ENCODE results near the gene ARCN1. TPM values are rescaled to one million over a fixed set of nuclear protein-coding genes. Genes with fewer than 3 reads are reported as not detected.

The ARCN1 gene
- total RNA-seq, 1 experiment from 2014 or later, result 83.8 TPM

- Mint-ChIP-seq H3K27ac (ENCODE audit: unreplicated experiment) (no peak overlapping the region), H3K9me3 (ENCODE audit: low read depth, unreplicated experiment) (no peaks in the 10 kb centered on the region), H3K4me1 (ENCODE audit: low read depth, unreplicated experiment) (peaks cover 6% of the 10 kb centered on the region), H3K4me3 (ENCODE audit: low read depth, unreplicated experiment) (no peak overlapping the region), H3K36me3 (ENCODE audit: insufficient read depth, unreplicated experiment) (peaks cover 26% of the 10 kb centered on the region), H3K27me3 (ENCODE audit: unreplicated experiment) (no peaks in the 10 kb centered on the region)
- TF ChIP-seq CTCF (IDR thresholded peaks at IDR 0.05; ENCODE audit: unreplicated experiment), result no peak
- no TSS peak for BruUV-seq (replicated peaks)
- intact Hi-C loops (cut with micrococcal nuclease; ENCODE audit: unreplicated experiment), result no loop called here
- CTCF ChIA-PET, result no interaction called here
- DNase-seq, result no peak
Measured at GRCh38 chr11:118628432-118628831, 56.2 kb downstream of the ARCN1 start.

GRCh38 chr11:118628861-118629549, 56.8 kb downstream of the ARCN1 start:
- no peaks in the 10 kb centered on the region for H3K27me3 Mint-ChIP-seq (ENCODE audit: unreplicated experiment)
- CTCF ChIA-PET, result no interaction called here

GRCh38 chr11:118629761-118630661, 57.8 kb downstream of the ARCN1 start:
- Mint-ChIP-seq H3K4me3 (ENCODE audit: low read depth, unreplicated experiment) (no peak overlapping the region), H3K27ac (ENCODE audit: unreplicated experiment) (no peak overlapping the region), H3K27me3 (ENCODE audit: unreplicated experiment) (no peaks in the 10 kb centered on the region), H3K4me1 (ENCODE audit: low read depth, unreplicated experiment) (no peaks in the 10 kb centered on the region), H3K9me3 (ENCODE audit: low read depth, unreplicated experiment) (no peaks in the 10 kb centered on the region), H3K36me3 (ENCODE audit: insufficient read depth, unreplicated experiment) (peaks cover 29% of the 10 kb centered on the region)
- BruUV-seq (replicated peaks), result no TSS peak
- intact Hi-C loops (cut with micrococcal nuclease; ENCODE audit: unreplicated experiment), result no loop called here
- no peak for TF ChIP-seq CTCF (IDR thresholded peaks at IDR 0.05; ENCODE audit: unreplicated experiment)
- DNase-seq, result no peak
- CTCF ChIA-PET, result no interaction called here

More at GRCh38 chr11:118628861-118629549, 56.8 kb downstream of the ARCN1 start:
- no peak overlapping the region for H3K4me3 Mint-ChIP-seq (ENCODE audit: low read depth, unreplicated experiment)
- intact Hi-C loops (cut with micrococcal nuclease; ENCODE audit: unreplicated experiment), result no loop called here
- H3K36me3 Mint-ChIP-seq (ENCODE audit: insufficient read depth, unreplicated experiment), result peaks cover 22% of the 10 kb centered on the region
- no peaks in the 10 kb centered on the region for H3K9me3 Mint-ChIP-seq (ENCODE audit: low read depth, unreplicated experiment)
- H3K27ac Mint-ChIP-seq (ENCODE audit: unreplicated experiment), result no peak overlapping the region
- no peak for DNase-seq
- no TSS peak for BruUV-seq (replicated peaks)
- no peak for TF ChIP-seq CTCF (IDR thresholded peaks at IDR 0.05; ENCODE audit: unreplicated experiment)
- H3K4me1 Mint-ChIP-seq (ENCODE audit: low read depth, unreplicated experiment), result peaks cover under 1% of the 10 kb centered on the region

GRCh38 chr11:118631142-118631909, 59.1 kb downstream of the ARCN1 start:
- Mint-ChIP-seq H3K9me3 (ENCODE audit: low read depth, unreplicated experiment) (no peaks in the 10 kb centered on the region), H3K27ac (ENCODE audit: unreplicated experiment) (no peak overlapping the region), H3K4me3 (ENCODE audit: low read depth, unreplicated experiment) (no peak overlapping the region), H3K4me1 (ENCODE audit: low read depth, unreplicated experiment) (no peaks in the 10 kb centered on the region), H3K36me3 (ENCODE audit: insufficient read depth, unreplicated experiment) (peaks cover 34% of the 10 kb centered on the region), H3K27me3 (ENCODE audit: unreplicated experiment) (no peaks in the 10 kb centered on the region)
- BruUV-seq (replicated peaks), result no TSS peak
- no peak for DNase-seq
- CTCF ChIA-PET, result no interaction called here
- no peak for TF ChIP-seq CTCF (IDR thresholded peaks at IDR 0.05; ENCODE audit: unreplicated experiment)
- intact Hi-C loops (cut with micrococcal nuclease; ENCODE audit: unreplicated experiment), result no loop called here
